Hepatocyte (in vitro differentiated cells): ENCODE data around the gene ALDH4A1. TPM values are rescaled to one million over a fixed set of nuclear protein-coding genes. Genes with fewer than 3 reads are reported as not detected.
A peak's percentile ranks its signal among the peaks of the same experiment; 100 is the strongest.

Experiments
- DNase-seq: peaks from one replicate; pipeline ENCODE4 v3.0.0-alpha.2; 2016; ENCODE audit warnings: low spot score
- H2AFZ ChIP-seq: fragments of 200-600 bp; sonication (generic); 2 replicates; pipeline ENCODE4 v1.6.0; 2016; ENCODE audit warnings: antibody characterized with exemption, mild to moderate bottlenecking
- H3K27ac ChIP-seq: fragments of 200-600 bp; sonication (generic); 2 replicates; pipeline ENCODE4 v1.5.1; 2016; ENCODE audit warnings: mild to moderate bottlenecking
- H3K27me3 ChIP-seq: fragments of 200-600 bp; sonication (generic); 2 replicates; pipeline ENCODE4 v1.6.1; 2016
- H3K36me3 ChIP-seq: fragments of 200-600 bp; sonication (generic); replicated peaks from 2 replicates; pipeline ENCODE4 v1.5.1; 2016; ENCODE audit warnings: low read depth; ENCODE audit not compliant: insufficient read depth
- H3K4me1 ChIP-seq: fragments of 200-600 bp; sonication (generic); 2 replicates; pipeline ENCODE4 v1.5.1; 2016; ENCODE audit warnings: mild to moderate bottlenecking, moderate library complexity; ENCODE audit not compliant: insufficient read depth
- H3K4me2 ChIP-seq: fragments of 200-600 bp; sonication (generic); 2 replicates; pipeline ENCODE4 v1.6.0; 2016
- H3K4me3 ChIP-seq: fragments of 200-600 bp; sonication (generic); 2 replicates; pipeline ENCODE4 v1.5.1; 2016; ENCODE audit warnings: mild to moderate bottlenecking
- H3K79me2 ChIP-seq: fragments of 200-600 bp; sonication (generic); 2 replicates; pipeline ENCODE4 v1.6.0; 2017; ENCODE audit warnings: mild to moderate bottlenecking
- H3K9me2 ChIP-seq: fragments of 200-600 bp; sonication (generic); replicated peaks from 2 replicates; pipeline ENCODE4 v1.6.0; 2017; ENCODE audit warnings: mild to moderate bottlenecking; ENCODE audit not compliant: insufficient read depth
- H3K9me3 ChIP-seq: fragments of 200-600 bp; sonication (generic); 2 replicates; pipeline ENCODE4 v1.5.1; 2016; ENCODE audit warnings: low read depth, mild to moderate bottlenecking
- H4K20me1 ChIP-seq: fragments of 200-600 bp; sonication (generic); 2 replicates; pipeline ENCODE4 v1.6.0; 2016; ENCODE audit warnings: mild to moderate bottlenecking; ENCODE audit not compliant: insufficient read depth, poor library complexity, severe bottlenecking
- EZH2 ChIP-seq: fragments of 200-600 bp; sonication (generic); IDR thresholded peaks from 2 replicates; pipeline ENCODE4 v1.6.1; 2016; ENCODE audit warnings: antibody characterized with exemption, mild to moderate bottlenecking, borderline replicate concordance
- EZH2phosphoT487 ChIP-seq: fragments of 200-600 bp; sonication (generic); IDR thresholded peaks from one replicate; pipeline ENCODE4 v1.6.1; 2018; ENCODE audit warnings: antibody characterized with exemption, mild to moderate bottlenecking, low read depth, moderate library complexity; ENCODE audit not compliant: unreplicated experiment, severe bottlenecking
- WGBS: methylation state at CpG from one replicate; pipeline ENCODE4 v1.1.6; 2016; ENCODE audit warnings: low lambda C conversion rate; ENCODE audit errors: missing lambda C conversion rate; 5-methylcytosine and 5-hydroxymethylcytosine counted together
- polyA plus RNA-seq: library from polyadenylated mRNA; unstranded; fragments of >200 nt; fragmentation: Nextera tagmentation; extraction: Ambion mirVana; gene quantifications from 2 replicates; pipeline ENCODE4 v1.2.1, GENCODE V29; 2016
- total RNA-seq: library from RNA; depleted of rRNA; stranded (reverse); fragments of >200 nt; gene quantifications from 2 replicates; pipeline ENCODE4 v1.2.3, GENCODE V29; 2014
- TF ChIP-seq, protein P1 (sequence below): fragments of 200-600 bp; sonication (generic); IDR thresholded peaks from 2 replicates; pipeline ENCODE4 v1.5.1; 2016; ENCODE audit warnings: antibody characterized with exemption, mild to moderate bottlenecking; ENCODE audit not compliant: poor library complexity

Gene ALDH4A1
- total and polyA plus RNA-seq, 2 experiments from 2014 or later: 41.4 to 49.1 TPM

DNA sequence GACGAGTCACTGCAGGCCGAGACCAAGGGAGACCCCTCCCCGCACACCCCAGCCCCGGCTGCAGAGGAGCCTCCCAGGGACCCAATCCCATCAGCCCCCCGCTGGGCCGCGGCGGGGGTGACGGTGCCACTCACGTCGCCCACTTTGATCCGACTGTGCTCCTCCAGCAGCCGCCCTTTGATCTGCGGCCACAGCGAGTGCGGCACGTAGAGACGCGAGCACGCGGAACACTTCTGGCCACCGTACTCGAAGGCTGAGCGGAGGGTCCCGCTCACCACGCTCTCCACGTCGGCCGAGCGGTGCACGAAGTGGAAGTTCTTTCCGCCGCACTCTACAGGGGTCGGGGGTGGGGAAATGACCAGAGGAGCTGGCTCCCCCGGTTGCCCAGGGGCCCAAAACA, 25.1 kb downstream of the ALDH4A1 start:
- Histone ChIP-seq H3K4me2 (no peak overlapping the region), H3K9me2 (no peaks in the 10 kb centered on the region), H3K79me2 (no peaks in the 10 kb centered on the region), H3K27me3 (no peaks in the 10 kb centered on the region), H3K36me3 (no peaks in the 10 kb centered on the region), H2AFZ (no peak overlapping the region), H3K4me1 (no peaks in the 10 kb centered on the region), H3K9me3 (no peaks in the 10 kb centered on the region), H3K4me3 (no peak overlapping the region), H4K20me1 (no peaks in the 10 kb centered on the region), H3K27ac (no peak overlapping the region)
- WGBS: 91% methylated on average over 26 of the region's 35 CpGs
- no peak for DNase-seq
- TF ChIP-seq EZH2: no peak
- no peak for TF ChIP-seq EZH2phosphoT487
- TF ChIP-seq, protein P1, sequence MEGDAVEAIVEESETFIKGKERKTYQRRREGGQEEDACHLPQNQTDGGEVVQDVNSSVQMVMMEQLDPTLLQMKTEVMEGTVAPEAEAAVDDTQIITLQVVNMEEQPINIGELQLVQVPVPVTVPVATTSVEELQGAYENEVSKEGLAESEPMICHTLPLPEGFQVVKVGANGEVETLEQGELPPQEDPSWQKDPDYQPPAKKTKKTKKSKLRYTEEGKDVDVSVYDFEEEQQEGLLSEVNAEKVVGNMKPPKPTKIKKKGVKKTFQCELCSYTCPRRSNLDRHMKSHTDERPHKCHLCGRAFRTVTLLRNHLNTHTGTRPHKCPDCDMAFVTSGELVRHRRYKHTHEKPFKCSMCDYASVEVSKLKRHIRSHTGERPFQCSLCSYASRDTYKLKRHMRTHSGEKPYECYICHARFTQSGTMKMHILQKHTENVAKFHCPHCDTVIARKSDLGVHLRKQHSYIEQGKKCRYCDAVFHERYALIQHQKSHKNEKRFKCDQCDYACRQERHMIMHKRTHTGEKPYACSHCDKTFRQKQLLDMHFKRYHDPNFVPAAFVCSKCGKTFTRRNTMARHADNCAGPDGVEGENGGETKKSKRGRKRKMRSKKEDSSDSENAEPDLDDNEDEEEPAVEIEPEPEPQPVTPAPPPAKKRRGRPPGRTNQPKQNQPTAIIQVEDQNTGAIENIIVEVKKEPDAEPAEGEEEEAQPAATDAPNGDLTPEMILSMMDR: no peak

GRCh38 chr1:18876210-18876609, 26.1 kb downstream of the ALDH4A1 start:
- 85% methylated on average over 9 of the region's 10 CpGs for WGBS
- DNase-seq: no peak
- H3K4me3 ChIP-seq: no peak overlapping the region
- no peaks in the 10 kb centered on the region for H3K4me1 ChIP-seq
- H4K20me1 ChIP-seq: no peaks in the 10 kb centered on the region
- no peak for TF ChIP-seq EZH2phosphoT487
- H3K9me3 ChIP-seq: no peaks in the 10 kb centered on the region
- H3K36me3 ChIP-seq: no peaks in the 10 kb centered on the region
- no peak overlapping the region for H2AFZ ChIP-seq
- H3K4me2 ChIP-seq: no peak overlapping the region
- H3K27me3 ChIP-seq: no peaks in the 10 kb centered on the region
- H3K79me2 ChIP-seq: no peaks in the 10 kb centered on the region
- no peak overlapping the region for H3K27ac ChIP-seq
- no peaks in the 10 kb centered on the region for H3K9me2 ChIP-seq

GRCh38 chr1:18875796-18876128, 26.6 kb downstream of the ALDH4A1 start:
- WGBS: 84% methylated on average over 3 of the region's 3 CpGs
- no peaks in the 10 kb centered on the region for H3K9me2 ChIP-seq

DNA sequence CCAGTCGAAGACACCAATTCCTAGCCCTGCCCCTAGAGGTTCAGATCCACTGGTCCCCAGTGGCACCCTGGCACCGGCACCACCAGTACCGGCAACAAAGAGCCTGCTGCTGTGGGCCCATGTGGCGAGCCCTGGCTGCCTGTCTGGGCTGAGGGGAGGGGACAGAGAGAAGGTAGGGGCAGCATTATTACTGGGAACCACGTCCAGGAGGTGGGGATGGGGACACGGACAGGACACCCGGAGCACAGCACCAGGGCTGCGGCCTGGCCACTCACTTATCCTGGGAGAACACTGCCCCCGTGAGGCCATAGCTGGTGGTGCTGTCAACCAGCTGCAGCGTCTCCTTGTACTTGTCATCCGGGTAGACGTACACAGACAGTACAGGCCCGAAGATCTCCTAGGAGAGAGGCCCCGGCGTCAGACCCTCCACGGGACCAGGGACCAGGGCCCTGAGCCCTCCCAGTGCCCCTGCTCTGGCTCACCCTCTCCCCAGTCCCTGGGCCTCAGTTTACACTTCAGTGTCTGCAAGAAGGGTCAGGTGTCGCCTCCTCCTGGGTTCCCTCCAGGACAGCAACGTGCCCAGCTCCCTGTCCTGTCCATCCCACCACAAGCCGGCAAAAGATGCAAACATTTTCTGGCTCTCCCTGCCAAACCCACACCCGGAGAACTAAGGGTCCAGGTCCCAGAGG, 27.1 kb downstream of the ALDH4A1 start:
- Histone ChIP-seq H3K4me3 (no peak overlapping the region), H3K9me3 (no peaks in the 10 kb centered on the region), H4K20me1 (no peaks in the 10 kb centered on the region), H2AFZ (no peak overlapping the region), H3K27me3 (no peaks in the 10 kb centered on the region), H3K79me2 (no peaks in the 10 kb centered on the region), H3K36me3 (no peaks in the 10 kb centered on the region), H3K9me2 (no peaks in the 10 kb centered on the region), H3K27ac (no peak overlapping the region), H3K4me1 (no peaks in the 10 kb centered on the region), H3K4me2 (no peak overlapping the region)
- TF ChIP-seq, protein P1: peak; percentile 77
- TF ChIP-seq EZH2phosphoT487: no peak
- 50% methylated on average over 20 of the region's 20 CpGs for WGBS
- DNase-seq: peak; percentile 90

More at GRCh38 chr1:18875796-18876128, 26.6 kb downstream of the ALDH4A1 start:
- TF ChIP-seq EZH2 (no peak), EZH2phosphoT487 (no peak)
- TF ChIP-seq, protein P1: no peak
- DNase-seq: no peak
- Histone ChIP-seq H2AFZ (no peak overlapping the region), H4K20me1 (no peaks in the 10 kb centered on the region), H3K4me1 (no peaks in the 10 kb centered on the region), H3K9me3 (no peaks in the 10 kb centered on the region), H3K36me3 (no peaks in the 10 kb centered on the region), H3K27me3 (no peaks in the 10 kb centered on the region), H3K27ac (no peak overlapping the region), H3K4me3 (no peak overlapping the region), H3K4me2 (no peak overlapping the region), H3K79me2 (no peaks in the 10 kb centered on the region)
